ENCODE data around the gene TMEM220.

Gene TMEM220

GRCh38 chr17:10756619-10757018, 26.8 kb upstream of the TMEM220 start:
- CTCF ChIA-PET, result no interaction called here

GRCh38 chr17:10756185-10756584, 26.4 kb upstream of the TMEM220 start:
- POLR2A ChIA-PET, result no interaction called here
- CTCF ChIA-PET, result no interaction called here
- H3K4me3 ChIP-seq (ENCODE audit: low read depth, low read length), result no peak overlapping the region
- no peak for TF ChIP-seq CTCF (IDR thresholded peaks at IDR 0.05; ENCODE audit: insufficient read depth, low read length, missing control alignments)
- DNase-seq (ENCODE audit: low read depth, low spot score), result no peak

More at GRCh38 chr17:10756619-10757018, 26.8 kb upstream of the TMEM220 start:
- H3K4me3 ChIP-seq (ENCODE audit: low read depth, low read length), result no peak overlapping the region
- no peak for TF ChIP-seq CTCF (IDR thresholded peaks at IDR 0.05; ENCODE audit: insufficient read depth, low read length, missing control alignments)
- DNase-seq (ENCODE audit: low read depth, low spot score), result no peak
- POLR2A ChIA-PET, result no interaction called here

GRCh38 chr17:10755592-10756127, 25.8 kb upstream of the TMEM220 start:
- ChIA-PET POLR2A (no interaction called here), CTCF (interaction anchor here (1.3 kb wide), 2 partner anchors 19 to 109 kb away, joined by 3 to 6 read pairs; no protein-coding TSS in a partner anchor)
- no peak overlapping the region for H3K4me3 ChIP-seq (ENCODE audit: low read depth, low read length)
- no peak for DNase-seq (ENCODE audit: low read depth, low spot score)
- TF ChIP-seq CTCF (IDR thresholded peaks at IDR 0.05; ENCODE audit: insufficient read depth, low read length, missing control alignments), result no peak

- POLR2A ChIA-PET, result no interaction called here
- DNase-seq (ENCODE audit: low read depth, low spot score), result no peak
- H3K4me3 ChIP-seq (ENCODE audit: low read depth, low read length), result no peak overlapping the region
- CTCF ChIA-PET, result interaction anchor here (1.3 kb wide), 2 partner anchors 18 to 109 kb away, joined by 3 to 6 read pairs; no protein-coding TSS in a partner anchor
- TF ChIP-seq CTCF (IDR thresholded peaks at IDR 0.05; ENCODE audit: insufficient read depth, low read length, missing control alignments), result no peak
Observed at GRCh38 chr17:10754861-10755591, 25.2 kb upstream of the TMEM220 start.

GRCh38 chr17:10754109-10754508, 24.3 kb upstream of the TMEM220 start:
- POLR2A ChIA-PET, result no interaction called here
- no peak overlapping the region for H3K4me3 ChIP-seq (ENCODE audit: low read depth, low read length)
- peak; percentile 29 for TF ChIP-seq CTCF (IDR thresholded peaks at IDR 0.05; ENCODE audit: insufficient read depth, low read length, missing control alignments)
- no peak for DNase-seq (ENCODE audit: low read depth, low spot score)
- CTCF ChIA-PET, result no interaction called here

- no peak overlapping the region for H3K4me3 ChIP-seq (ENCODE audit: low read depth, low read length)
- no peak for DNase-seq (ENCODE audit: low read depth, low spot score)
- POLR2A ChIA-PET, result no interaction called here
- no peak for TF ChIP-seq CTCF (IDR thresholded peaks at IDR 0.05; ENCODE audit: insufficient read depth, low read length, missing control alignments)
- CTCF ChIA-PET, result interaction anchor here (1.4 kb wide), 1 partner anchor 16 kb away, joined by 7 read pairs; no protein-coding TSS in a partner anchor
Observed at GRCh38 chr17:10752696-10753095, 22.9 kb upstream of the TMEM220 start.

All from AG04449 (cell line).